Gastroesophageal sphincter (tissue), 4 donors: ENCODE results near the gene AXIN2. TPM values are rescaled to one million over a fixed set of nuclear protein-coding genes. Genes with fewer than 3 reads are reported as not detected.

ENCODE experiments used
- ATAC-seq: fragments of 150-250 bp; one replicate; pipeline ENCODE4 v1.9.1; 2016; ENCODE audit warnings: mild to moderate bottlenecking, moderate library complexity
- H3K27ac ChIP-seq, 4 donors: fragments of 200-600 bp; sonication (generic) in 3 of 4; 1 replicate in 3 of 4; 2 replicates in 1 of 4; pipeline ENCODE4 v1.5.1; 2016 to 2019
- H3K27me3 ChIP-seq: fragments of 200-600 bp; sonication (generic); one replicate; pipeline ENCODE4 v1.5.1; 2019
- H3K36me3 ChIP-seq, 2 donors: fragments of 200-600 bp; sonication (generic); one replicate each; pipeline ENCODE4 v1.5.1; 2019; ENCODE audit warnings: control low read depth in 1 of 2
- H3K4me1 ChIP-seq, 3 donors: fragments of 200-600 bp; sonication (generic); 1 replicate in 2 of 3; 2 replicates in 1 of 3; pipeline ENCODE4 v1.5.1; 2016 to 2019; ENCODE audit warnings: control low read depth in 2 of 3
- H3K4me3 ChIP-seq, 2 donors: fragments of 200-600 bp; sonication (generic); one replicate each; pipeline ENCODE4 v1.5.1; 2019; ENCODE audit warnings: mild to moderate bottlenecking in 1 of 2, moderate library complexity in 1 of 2
- H3K9me3 ChIP-seq, 3 donors: fragments of 200-600 bp; sonication (generic); one replicate each; pipeline ENCODE4 v1.5.1; 2017 to 2019; ENCODE audit warnings: control low read depth in 2 of 3
- CTCF ChIP-seq, 4 experiments: fragments of 200-600 bp in 2 of 4; fragments of 450-650 bp in 2 of 4; sonication (generic) in 1 of 4; IDR thresholded peaks; one replicate each; pipeline ENCODE4 v1.5.1; 2017 to 2019; ENCODE audit warnings: antibody characterized with exemption in 4 of 4, mild to moderate bottlenecking in 2 of 4, moderate library complexity in 2 of 4
- EP300 ChIP-seq: sonication (generic); formaldehyde crosslinking; IDR thresholded peaks from one replicate; pipeline ENCODE4 v1.6.1; 2017; ENCODE audit warnings: antibody characterized with exemption, mild to moderate bottlenecking
- POLR2A ChIP-seq, 2 donors: fragments of 450-650 bp; IDR thresholded peaks; one replicate each; pipeline ENCODE4 v1.6.1; 2017; ENCODE audit warnings: antibody characterized with exemption in 2 of 2, mild to moderate bottlenecking in 2 of 2, moderate library complexity in 1 of 2
- POLR2AphosphoS5 ChIP-seq: sonication (generic); formaldehyde crosslinking; IDR thresholded peaks from one replicate; pipeline ENCODE4 v1.6.1; 2017; ENCODE audit warnings: antibody characterized with exemption
- WGBS, 2 donors: methylation state at CpG; one replicate each; pipeline ENCODE4 v1.1.5; 2018; ENCODE audit warnings: low coverage in 1 of 2; 5-methylcytosine and 5-hydroxymethylcytosine counted together
- total RNA-seq, 4 donors: library from RNA; depleted of rRNA; stranded (reverse); fragments of >200 nt; gene quantifications; one replicate each; pipeline ENCODE4 v1.1.0, GENCODE V29; 2016

The AXIN2 gene
- total RNA-seq, 4 donors from 2014 or later, result 17.2 to 49.6 (median 40.5) TPM

- peaks cover 0 to 8% of the 10 kb centered on the region in 2 donors for H3K36me3 ChIP-seq
- H3K27me3 ChIP-seq, result no peaks in the 10 kb centered on the region
- peaks cover 0 to 22% (median 13%) of the 10 kb centered on the region in 3 donors for H3K4me1 ChIP-seq
- no peaks in the 10 kb centered on the region for H3K9me3 ChIP-seq
- no CpG with 5 or more reads among the region's 113 CpGs for WGBS, 2 donors
- peak overlapping the region in 1 of 2 donors; percentile 63 for H3K4me3 ChIP-seq
- H3K27ac ChIP-seq, result peak overlapping the region in 1 of 4 donors; percentile 93
- ATAC-seq, result peak; percentile 78
- TF ChIP-seq POLR2AphosphoS5, result peak; percentile 66
- TF ChIP-seq POLR2A (IDR thresholded peaks at IDR 0.05), result peak; percentile 48 to 61
- TF ChIP-seq EP300, result no peak
- no peak for TF ChIP-seq CTCF (IDR thresholded peaks at IDR 0.05)
Measured at GRCh38 chr17:65560628-65561451, 608 bp downstream of the AXIN2 start.

GRCh38 chr17:65559804-65560627, 1.4 kb downstream of the AXIN2 start:
- Histone ChIP-seq H3K9me3 (no peaks in the 10 kb centered on the region), H3K27me3 (no peaks in the 10 kb centered on the region), H3K4me3 (peak overlapping the region in 1 of 2 donors; percentile 63), H3K4me1 (peaks cover 0 to 18% (median 13%) of the 10 kb centered on the region in 3 donors), H3K27ac (peak overlapping the region in 1 of 4 donors; percentile 93), H3K36me3 (peaks cover 0 to 8% of the 10 kb centered on the region in 2 donors)
- ATAC-seq, result no peak
- peak in 1 of 4 experiments; percentile 2 for TF ChIP-seq CTCF (IDR thresholded peaks at IDR 0.05)
- no peak for TF ChIP-seq EP300
- no peak for TF ChIP-seq POLR2AphosphoS5
- peak; percentile 34 to 35 for TF ChIP-seq POLR2A (IDR thresholded peaks at IDR 0.05)
- WGBS, 2 donors, result no CpG with 5 or more reads among the region's 89 CpGs

GRCh38 chr17:65559461-65559803, 2.0 kb downstream of the AXIN2 start:
- no CpG with 5 or more reads among the region's 13 CpGs for WGBS, 2 donors
- TF ChIP-seq POLR2A (IDR thresholded peaks at IDR 0.05) (no peak), EP300 (no peak)
- no peaks in the 10 kb centered on the region for H3K27me3 ChIP-seq
- no peaks in the 10 kb centered on the region for H3K9me3 ChIP-seq
- peak overlapping the region in 1 of 4 donors; percentile 93 for H3K27ac ChIP-seq
- H3K36me3 ChIP-seq, result peaks cover 0 to 8% of the 10 kb centered on the region in 2 donors
- H3K4me3 ChIP-seq, result peak overlapping the region in 1 of 2 donors; percentile 63
- H3K4me1 ChIP-seq, result peaks cover 0 to 13% (median 9%) of the 10 kb centered on the region in 3 donors
- no peak for ATAC-seq

GRCh38 chr17:65558683-65559460, 2.6 kb downstream of the AXIN2 start:
- TF ChIP-seq POLR2AphosphoS5 (no peak), POLR2A (IDR thresholded peaks at IDR 0.05) (no peak), EP300 (no peak), CTCF (IDR thresholded peaks at IDR 0.05) (no peak)
- Histone ChIP-seq H3K9me3 (no peaks in the 10 kb centered on the region), H3K4me1 (peaks cover 0 to 11% (median 8%) of the 10 kb centered on the region in 3 donors), H3K27me3 (no peaks in the 10 kb centered on the region), H3K36me3 (peaks cover 0 to 8% of the 10 kb centered on the region in 2 donors), H3K27ac (peak overlapping the region in 1 of 4 donors; percentile 93), H3K4me3 (peak overlapping the region in 1 of 2 donors; percentile 63)
- 8 to 16% methylated on average over 9 to 12 of the region's 29 CpGs for WGBS, 2 donors
- no peak for ATAC-seq
